GM13976 (cell line): ENCODE results near the gene RAB7A.

Source experiments
- DNase-seq: peaks from one replicate; pipeline ENCODE4 v3.0.0; 2012; ENCODE audit warnings: low spot score
- in situ Hi-C: fragments of 300-500 bp; cut with MboI; formaldehyde crosslinking; loops from one replicate; pipeline ENCODE4 v1.12.0; 2022; ENCODE audit warnings: low sequenced_read_pairs, mixed read lengths, inconsistent platforms; ENCODE audit not compliant: unreplicated experiment
- TF ChIP-seq, protein P1 (sequence below): IDR thresholded peaks from 2 replicates; pipeline ENCODE4 v1.5.1; 2012; ENCODE audit warnings: borderline replicate concordance, mild to moderate bottlenecking; ENCODE audit not compliant: insufficient read depth; ENCODE audit errors: extremely low read depth, missing control alignments, control extremely low read depth

Gene RAB7A

DNA sequence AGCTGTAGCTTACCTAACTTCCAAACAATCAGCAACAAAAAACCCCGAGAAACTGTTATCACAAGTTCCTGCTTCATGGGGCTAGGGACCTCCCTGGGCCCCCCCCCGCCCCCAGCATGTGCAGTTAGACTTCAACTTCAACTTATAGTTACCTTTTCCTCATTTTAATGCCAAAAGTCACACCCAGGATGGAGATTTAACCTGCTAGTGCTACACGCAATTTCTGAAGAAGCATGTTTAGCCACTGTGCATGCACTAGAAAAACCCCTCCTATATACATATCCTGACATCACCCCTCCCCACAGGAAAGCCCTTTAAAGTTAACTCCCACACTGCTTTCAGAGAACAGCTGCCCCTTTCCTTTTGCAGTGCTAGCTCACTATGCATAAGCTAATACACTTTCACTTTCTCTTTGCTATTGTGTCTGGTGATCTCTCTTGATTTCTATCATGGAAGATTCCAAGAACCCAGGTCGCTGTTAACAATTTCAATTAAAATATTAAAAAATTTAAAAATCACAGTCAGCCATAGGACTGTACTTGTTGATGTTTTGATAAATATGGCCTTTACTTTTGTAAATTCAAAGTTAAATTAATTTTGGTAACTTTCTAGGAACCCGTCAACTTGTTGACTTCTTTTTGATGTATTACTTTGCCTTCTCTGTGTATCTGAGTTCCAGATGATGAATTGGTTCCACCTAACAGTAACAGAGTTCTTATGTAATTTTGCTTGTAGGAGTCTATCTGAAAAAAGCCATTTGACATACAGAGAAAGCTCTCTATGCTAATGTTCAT, 78.2 kb downstream of the RAB7A start:
- in situ Hi-C loops, result no loop called here
- TF ChIP-seq, protein P1, sequence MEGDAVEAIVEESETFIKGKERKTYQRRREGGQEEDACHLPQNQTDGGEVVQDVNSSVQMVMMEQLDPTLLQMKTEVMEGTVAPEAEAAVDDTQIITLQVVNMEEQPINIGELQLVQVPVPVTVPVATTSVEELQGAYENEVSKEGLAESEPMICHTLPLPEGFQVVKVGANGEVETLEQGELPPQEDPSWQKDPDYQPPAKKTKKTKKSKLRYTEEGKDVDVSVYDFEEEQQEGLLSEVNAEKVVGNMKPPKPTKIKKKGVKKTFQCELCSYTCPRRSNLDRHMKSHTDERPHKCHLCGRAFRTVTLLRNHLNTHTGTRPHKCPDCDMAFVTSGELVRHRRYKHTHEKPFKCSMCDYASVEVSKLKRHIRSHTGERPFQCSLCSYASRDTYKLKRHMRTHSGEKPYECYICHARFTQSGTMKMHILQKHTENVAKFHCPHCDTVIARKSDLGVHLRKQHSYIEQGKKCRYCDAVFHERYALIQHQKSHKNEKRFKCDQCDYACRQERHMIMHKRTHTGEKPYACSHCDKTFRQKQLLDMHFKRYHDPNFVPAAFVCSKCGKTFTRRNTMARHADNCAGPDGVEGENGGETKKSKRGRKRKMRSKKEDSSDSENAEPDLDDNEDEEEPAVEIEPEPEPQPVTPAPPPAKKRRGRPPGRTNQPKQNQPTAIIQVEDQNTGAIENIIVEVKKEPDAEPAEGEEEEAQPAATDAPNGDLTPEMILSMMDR, result no peak
- peak; percentile 84 for DNase-seq

DNA sequence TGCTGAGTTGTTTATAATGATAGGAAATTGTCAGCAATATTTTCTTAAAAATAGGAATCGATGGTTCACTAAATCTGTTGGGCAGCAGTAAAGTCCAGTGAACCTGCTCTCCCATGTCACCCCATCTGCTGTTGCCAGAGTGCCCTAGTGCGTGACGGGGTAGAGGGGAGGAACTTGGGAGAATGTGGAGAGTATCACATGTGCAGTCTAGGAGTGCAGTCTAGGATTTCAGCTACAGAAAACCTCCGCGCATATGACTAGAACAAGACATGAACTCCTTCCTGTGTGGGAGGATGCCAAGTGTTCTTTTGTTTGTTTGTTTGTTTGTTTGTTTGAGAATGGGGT, 78.8 kb downstream of the RAB7A start:
- TF ChIP-seq, protein P1, result no peak
- no peak for DNase-seq
- in situ Hi-C loops, result no loop called here

DNA sequence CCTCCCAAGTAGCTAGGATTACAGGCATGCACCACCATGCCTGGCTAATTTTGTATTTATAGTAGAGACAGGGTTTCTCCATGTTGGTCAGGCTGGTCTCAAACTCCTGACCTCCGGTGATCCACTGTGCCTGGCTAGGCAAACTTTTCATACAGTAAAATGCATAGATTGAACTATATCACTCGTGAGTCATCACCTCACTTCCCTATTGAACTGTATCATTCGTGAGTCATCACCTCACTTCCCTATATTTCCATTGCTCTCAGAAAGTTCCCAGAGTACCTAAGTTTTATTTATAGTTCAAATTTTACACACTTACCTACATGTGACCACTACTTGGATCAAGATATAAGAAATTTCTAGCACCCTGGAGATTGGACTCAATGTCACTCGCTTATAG, 79.8 kb downstream of the RAB7A start:
- DNase-seq, result no peak
- TF ChIP-seq, protein P1, result no peak
- in situ Hi-C loops, result no loop called here

DNA sequence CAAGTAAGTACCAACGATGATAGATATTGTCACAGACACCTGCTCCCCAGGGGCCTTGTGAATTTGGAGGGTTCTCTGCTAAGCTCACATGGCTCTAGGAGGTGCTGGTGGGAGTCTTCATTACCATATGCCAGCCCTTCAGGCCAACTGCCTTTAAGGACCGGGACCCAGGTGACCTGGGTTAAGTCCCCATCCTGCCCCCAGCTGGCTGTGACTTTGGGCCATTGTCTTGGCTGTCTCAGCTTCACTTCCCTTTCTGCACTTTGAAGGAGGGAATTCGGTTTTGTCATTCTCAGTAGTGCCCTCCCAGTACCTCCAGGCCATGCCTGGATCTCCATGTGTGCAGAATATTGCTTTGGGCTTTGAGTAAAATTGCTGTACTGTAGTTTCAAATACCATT, 80.6 kb downstream of the RAB7A start:
- in situ Hi-C loops, result no loop called here
- DNase-seq, result no peak
- TF ChIP-seq, protein P1, result no peak

DNA sequence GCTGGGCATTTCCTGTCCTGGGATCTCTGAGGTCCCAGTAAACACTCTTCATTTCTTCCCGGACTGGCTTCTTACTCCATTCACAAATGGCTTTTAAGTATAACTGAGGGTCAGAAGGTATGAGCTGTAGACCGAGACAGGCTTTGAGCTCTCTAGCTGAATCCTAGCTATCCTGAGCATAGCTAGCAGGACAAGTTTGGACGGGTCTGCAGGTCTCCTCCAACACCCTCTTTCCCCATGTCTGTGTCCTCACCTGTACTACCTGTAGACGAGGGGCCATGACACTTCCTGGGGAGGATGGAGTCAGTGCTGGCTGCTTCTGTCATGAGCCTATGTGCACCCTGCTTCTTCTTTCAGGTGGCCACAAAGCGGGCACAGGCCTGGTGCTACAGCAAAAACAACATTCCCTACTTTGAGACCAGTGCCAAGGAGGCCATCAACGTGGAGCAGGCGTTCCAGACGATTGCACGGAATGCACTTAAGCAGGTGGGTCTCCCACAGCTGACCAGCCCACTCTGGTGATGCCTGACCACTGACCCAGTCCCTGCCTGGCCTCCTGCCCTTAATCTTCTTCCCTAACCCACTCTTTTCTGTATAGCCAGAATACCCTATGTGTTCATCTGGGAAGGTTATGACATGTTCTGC, 81.3 kb downstream of the RAB7A start:
- in situ Hi-C loops, result no loop called here
- no peak for DNase-seq
- TF ChIP-seq, protein P1, result no peak

DNA sequence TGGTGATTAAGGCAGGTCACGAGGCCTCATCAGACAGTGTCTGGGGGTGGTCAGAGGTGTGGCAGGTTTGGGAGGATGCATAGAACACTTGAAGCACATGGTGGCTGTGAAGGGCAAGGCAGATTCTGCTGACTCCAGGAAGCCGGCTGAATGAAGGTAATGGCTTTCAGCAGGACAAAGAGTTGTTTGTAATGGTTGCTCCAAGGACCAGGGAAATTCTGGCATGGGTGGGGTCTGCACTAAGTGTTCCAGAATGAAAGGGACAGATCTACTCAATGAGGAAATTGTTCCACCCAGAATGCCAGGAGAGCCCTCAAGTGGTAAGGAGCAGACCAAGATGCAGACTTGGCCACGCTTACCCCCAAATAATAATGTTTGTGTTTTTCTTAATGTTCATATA, 82.7 kb downstream of the RAB7A start:
- in situ Hi-C loops, result no loop called here
- TF ChIP-seq, protein P1, result no peak
- no peak for DNase-seq
